Left renal pelvis (tissue), 4 donors: ENCODE results near the gene SCML1. TPM values are rescaled to one million over a fixed set of nuclear protein-coding genes. Genes with fewer than 3 reads are reported as not detected.
A peak's percentile ranks its signal among the peaks of the same experiment; 100 is the strongest.

Source experiments
- DNase-seq, 4 donors: peaks; one replicate each; pipeline ENCODE4 v3.0.0-alpha.2; 2013; ENCODE audit warnings: low read depth in 4 of 4, low spot score in 3 of 4
- polyA plus RNA-seq, 4 donors: library from polyadenylated mRNA; unstranded; fragments of 120-200 nt; gene quantifications; one replicate each; pipeline ENCODE4 v1.2.1, GENCODE V29; 2013; ENCODE audit not compliant: insufficient read length in 4 of 4

The SCML1 gene, protein sequence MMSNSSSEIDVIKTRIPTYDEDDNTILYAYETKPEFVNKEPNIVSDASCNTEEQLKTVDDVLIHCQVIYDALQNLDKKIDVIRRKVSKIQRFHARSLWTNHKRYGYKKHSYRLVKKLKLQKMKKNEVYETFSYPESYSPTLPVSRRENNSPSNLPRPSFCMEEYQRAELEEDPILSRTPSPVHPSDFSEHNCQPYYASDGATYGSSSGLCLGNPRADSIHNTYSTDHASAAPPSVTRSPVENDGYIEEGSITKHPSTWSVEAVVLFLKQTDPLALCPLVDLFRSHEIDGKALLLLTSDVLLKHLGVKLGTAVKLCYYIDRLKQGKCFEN
- polyA plus RNA-seq, result 10 to 100 TPM; 20.8 to 28.4 (median 22.6) TPM

- peak; percentile 84 to 90 (median 87) for DNase-seq
Observed at GRCh38 chrX:17736856-17737709, at the start of gene SCML1. SCML1 (plus strand) TSS chrX:17737493; CDS start chrX:17744187, 6,694 bp downstream.

DNA sequence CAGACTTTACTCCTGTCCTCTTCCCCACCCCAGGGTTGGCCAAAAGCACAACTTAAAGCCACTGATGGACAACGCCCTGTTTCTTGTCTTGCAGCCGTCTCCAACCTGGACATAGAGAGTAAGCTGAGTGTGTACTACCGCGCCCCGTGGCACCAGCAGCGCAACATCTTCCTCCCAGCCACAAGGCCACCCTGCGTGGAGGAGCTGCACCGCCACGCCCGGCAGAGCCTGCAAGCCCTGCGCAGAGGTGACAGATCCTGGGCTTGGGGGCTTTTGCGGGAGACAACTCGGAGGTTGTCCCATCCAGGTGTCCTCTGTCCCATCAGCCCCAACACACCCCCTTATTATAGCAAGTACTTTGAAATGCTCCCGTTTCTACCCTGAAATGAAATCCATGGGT, 49.6 kb upstream of the SCML1 start:
- DNase-seq, result no peak

DNA sequence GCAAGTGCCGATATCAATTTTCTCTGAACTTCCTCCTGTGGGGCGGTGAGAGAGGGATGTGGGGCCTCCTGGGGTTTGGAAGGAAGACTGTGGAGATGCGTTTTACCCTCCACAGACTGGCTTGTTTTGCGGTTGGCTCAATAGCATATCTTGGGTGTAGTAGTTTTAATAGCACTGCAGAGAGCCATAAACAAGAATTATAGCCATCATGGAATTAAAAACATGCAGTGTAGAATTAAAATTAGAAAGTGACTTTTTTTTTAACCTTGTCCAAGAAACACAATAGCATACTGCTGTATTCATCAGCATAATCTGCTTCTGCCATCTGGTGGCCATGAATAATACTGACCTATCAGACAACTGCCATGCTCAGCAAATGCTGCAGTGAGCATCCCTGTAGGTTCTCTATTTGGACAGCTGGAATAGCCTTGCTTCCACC, 47.3 kb upstream of the SCML1 start:
- peak; percentile 52 to 64 (median 56) for DNase-seq

GRCh38 chrX:17692709-17693346, 44.5 kb upstream of the SCML1 start:
- peak in 2 of 4 donors; percentile 14 to 24 for DNase-seq

- no peak for DNase-seq
Observed at GRCh38 chrX:17697191-17697590, 40.1 kb upstream of the SCML1 start.

DNA sequence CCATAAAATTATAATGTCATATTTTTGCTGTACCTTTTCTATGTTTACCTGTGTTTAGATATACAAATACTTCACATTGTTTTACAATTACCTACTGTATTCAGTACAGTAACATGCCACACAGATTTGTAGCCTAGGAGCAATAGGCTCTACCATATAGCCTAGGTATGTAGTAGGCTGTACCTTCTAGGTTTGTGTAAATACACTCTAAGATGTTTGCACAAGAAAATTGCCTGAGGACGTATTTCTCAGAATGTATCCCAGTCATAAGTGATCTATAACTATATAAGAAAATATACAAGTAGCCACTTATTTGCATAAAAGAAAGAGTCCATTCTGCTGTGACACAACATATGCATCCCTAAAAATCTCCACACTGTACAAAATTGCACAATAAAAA, 36.3 kb upstream of the SCML1 start:
- DNase-seq, result no peak

- no peak for DNase-seq
Observed at GRCh38 chrX:17703201-17703600, 34.1 kb upstream of the SCML1 start.

- no peak for DNase-seq
Observed at GRCh38 chrX:17705211-17705610, 32.1 kb upstream of the SCML1 start.

GRCh38 chrX:17706676-17707075, 30.6 kb upstream of the SCML1 start:
- DNase-seq, result no peak

DNA sequence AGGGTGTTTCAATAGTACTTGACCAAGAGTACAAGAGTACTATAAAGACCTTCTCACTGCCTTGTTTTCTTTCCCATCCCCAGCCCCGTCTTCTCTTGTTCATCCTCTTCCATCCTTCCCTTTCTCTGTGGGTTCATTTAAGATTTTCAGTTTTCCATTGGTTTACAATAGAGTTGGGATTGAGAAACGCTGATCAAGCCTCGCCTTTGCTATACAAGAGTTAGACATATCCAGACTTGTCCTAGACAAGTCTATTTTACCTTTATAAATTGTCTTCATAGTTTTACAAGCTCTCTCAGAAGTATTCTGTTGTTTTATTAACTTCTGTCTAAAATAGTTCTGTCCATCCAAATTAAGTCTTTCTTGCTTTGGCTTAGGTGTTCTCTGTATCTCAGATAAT, 29.6 kb upstream of the SCML1 start:
- no peak for DNase-seq

- DNase-seq, result no peak
Observed at GRCh38 chrX:17710871-17711301, 26.4 kb upstream of the SCML1 start.

DNA sequence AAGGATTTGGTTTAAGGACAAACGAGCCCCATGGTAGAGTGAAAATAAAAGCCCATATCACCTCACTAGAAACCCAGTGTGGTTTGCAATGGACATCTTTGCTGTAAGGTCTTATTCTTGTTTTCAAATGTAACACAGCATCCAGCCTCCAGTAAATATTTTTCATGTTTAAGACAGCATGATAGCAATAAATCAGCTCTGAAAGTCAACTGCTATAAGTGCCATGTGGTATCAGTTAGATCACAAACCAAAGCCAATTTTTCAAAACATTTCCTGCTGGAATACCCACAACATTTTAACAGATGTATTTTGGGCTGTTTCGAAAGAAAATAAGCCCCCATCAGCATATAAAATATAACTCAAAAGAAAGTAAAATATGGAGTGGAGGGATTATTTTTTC, 24.0 kb upstream of the SCML1 start:
- no peak for DNase-seq

GRCh38 chrX:17718649-17719165, 18.6 kb upstream of the SCML1 start:
- no peak for DNase-seq

GRCh38 chrX:17719711-17720110, 17.6 kb upstream of the SCML1 start:
- no peak for DNase-seq

GRCh38 chrX:17721715-17722114, 15.6 kb upstream of the SCML1 start:
- no peak for DNase-seq

DNA sequence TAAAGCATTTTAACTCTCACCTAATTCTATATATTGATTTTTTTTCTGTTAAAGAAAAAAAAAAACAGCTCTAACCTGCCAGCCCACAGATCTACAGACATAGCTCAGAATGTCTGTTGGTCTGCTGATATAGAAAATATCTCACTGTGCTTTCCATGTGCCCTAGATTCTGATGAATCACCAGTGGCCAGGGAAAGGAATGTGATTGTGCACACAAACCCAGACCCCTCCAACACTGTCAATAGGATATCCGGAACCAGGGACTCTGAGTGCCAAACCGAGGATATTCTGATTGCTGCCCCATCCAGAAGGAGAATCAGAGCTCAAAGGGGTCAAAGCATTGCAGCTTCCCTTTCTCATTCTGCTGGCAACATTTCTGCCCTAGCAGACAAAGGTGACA, 12.1 kb upstream of the SCML1 start:
- DNase-seq, result no peak

GRCh38 chrX:17732138-17732783, 5.0 kb upstream of the SCML1 start:
- DNase-seq, result no peak

DNA sequence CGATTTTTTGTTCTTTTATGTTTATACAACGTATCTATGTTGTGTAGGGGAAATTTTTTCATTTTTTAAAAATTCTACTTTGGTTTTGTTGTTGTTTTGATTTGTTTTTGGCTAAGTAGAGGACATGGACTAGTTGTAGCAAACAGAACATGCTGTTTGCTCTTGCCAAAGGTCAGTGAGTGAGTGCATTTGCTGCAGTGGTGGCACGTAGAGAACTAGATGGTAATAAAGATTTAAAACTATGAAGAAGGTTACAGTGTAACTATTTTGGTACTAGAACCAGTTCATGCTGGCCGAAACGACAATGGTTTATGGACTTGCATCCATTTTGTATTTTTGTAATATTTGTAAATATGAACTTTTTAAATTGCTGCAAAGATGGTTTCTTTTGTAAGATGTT, 1.9 kb upstream of the SCML1 start:
- DNase-seq, result no peak

GRCh38 chrX:17736478-17736855, 826 bp upstream of the SCML1 start:
- DNase-seq, result no peak

GRCh38 chrX:17737710-17737985, 355 bp downstream of the SCML1 start:
- DNase-seq, result no peak
